Gastroesophageal sphincter (tissue), 4 donors: Measurements from ENCODE around the gene L2HGDH. TPM values are rescaled to one million over a fixed set of nuclear protein-coding genes. Genes with fewer than 3 reads are reported as not detected.

ENCODE experiments used
- ATAC-seq: fragments of 150-250 bp; one replicate; pipeline ENCODE4 v1.9.1; 2016; ENCODE audit warnings: mild to moderate bottlenecking, moderate library complexity
- H3K27ac ChIP-seq, 4 donors: fragments of 200-600 bp; sonication (generic) in 3 of 4; 1 replicate in 3 of 4; 2 replicates in 1 of 4; pipeline ENCODE4 v1.5.1; 2016 to 2019
- H3K27me3 ChIP-seq: fragments of 200-600 bp; sonication (generic); one replicate; pipeline ENCODE4 v1.5.1; 2019
- H3K36me3 ChIP-seq, 2 donors: fragments of 200-600 bp; sonication (generic); one replicate each; pipeline ENCODE4 v1.5.1; 2019; ENCODE audit warnings: control low read depth in 1 of 2
- H3K4me1 ChIP-seq, 3 donors: fragments of 200-600 bp; sonication (generic); 1 replicate in 2 of 3; 2 replicates in 1 of 3; pipeline ENCODE4 v1.5.1; 2016 to 2019; ENCODE audit warnings: control low read depth in 2 of 3
- H3K4me3 ChIP-seq, 2 donors: fragments of 200-600 bp; sonication (generic); one replicate each; pipeline ENCODE4 v1.5.1; 2019; ENCODE audit warnings: mild to moderate bottlenecking in 1 of 2, moderate library complexity in 1 of 2
- H3K9me3 ChIP-seq, 3 donors: fragments of 200-600 bp; sonication (generic); one replicate each; pipeline ENCODE4 v1.5.1; 2017 to 2019; ENCODE audit warnings: control low read depth in 2 of 3
- CTCF ChIP-seq, 4 experiments: fragments of 200-600 bp in 2 of 4; fragments of 450-650 bp in 2 of 4; sonication (generic) in 1 of 4; IDR thresholded peaks; one replicate each; pipeline ENCODE4 v1.5.1; 2017 to 2019; ENCODE audit warnings: antibody characterized with exemption in 4 of 4, mild to moderate bottlenecking in 2 of 4, moderate library complexity in 2 of 4
- EP300 ChIP-seq: sonication (generic); formaldehyde crosslinking; IDR thresholded peaks from one replicate; pipeline ENCODE4 v1.6.1; 2017; ENCODE audit warnings: antibody characterized with exemption, mild to moderate bottlenecking
- POLR2A ChIP-seq, 2 donors: fragments of 450-650 bp; IDR thresholded peaks; one replicate each; pipeline ENCODE4 v1.6.1; 2017; ENCODE audit warnings: antibody characterized with exemption in 2 of 2, mild to moderate bottlenecking in 2 of 2, moderate library complexity in 1 of 2
- POLR2AphosphoS5 ChIP-seq: sonication (generic); formaldehyde crosslinking; IDR thresholded peaks from one replicate; pipeline ENCODE4 v1.6.1; 2017; ENCODE audit warnings: antibody characterized with exemption
- WGBS, 2 donors: methylation state at CpG; one replicate each; pipeline ENCODE4 v1.1.5; 2018; ENCODE audit warnings: low coverage in 1 of 2; 5-methylcytosine and 5-hydroxymethylcytosine counted together
- total RNA-seq, 4 donors: library from RNA; depleted of rRNA; stranded (reverse); fragments of >200 nt; gene quantifications; one replicate each; pipeline ENCODE4 v1.1.0, GENCODE V29; 2016

The L2HGDH gene
- total RNA-seq, 4 donors from 2014 or later = 3.4 to 10.2 (median 7.0) TPM

GRCh38 chr14:50345846-50346422, 33.9 kb upstream of the L2HGDH start:
- 56 to 76% methylated on average over 3 to 6 of the region's 6 CpGs for WGBS, 2 donors
- peaks cover 0 to 48% (median 10%) of the 10 kb centered on the region in 3 donors for H3K4me1 ChIP-seq

GRCh38 chr14:50344876-50345563, 33.0 kb upstream of the L2HGDH start:
- Histone ChIP-seq H3K27ac (peak overlapping the region in 3 of 4 donors; percentile 5 to 9 (median 7)), H3K4me1 (peaks cover 0 to 48% (median 10%) of the 10 kb centered on the region in 3 donors), H3K4me3 (no peak overlapping the region), H3K9me3 (no peaks in the 10 kb centered on the region), H3K27me3 (no peaks in the 10 kb centered on the region), H3K36me3 (no peaks in the 10 kb centered on the region)
- ATAC-seq = no peak
- TF ChIP-seq POLR2A (IDR thresholded peaks at IDR 0.05) = no peak
- TF ChIP-seq POLR2AphosphoS5 = no peak
- TF ChIP-seq CTCF (IDR thresholded peaks at IDR 0.05) = no peak
- no peak for TF ChIP-seq EP300
- 34 to 40% methylated on average over 4 of the region's 4 CpGs for WGBS, 2 donors

More at GRCh38 chr14:50345846-50346422, 33.9 kb upstream of the L2HGDH start:
- Histone ChIP-seq H3K27me3 (no peaks in the 10 kb centered on the region), H3K9me3 (no peaks in the 10 kb centered on the region), H3K36me3 (no peaks in the 10 kb centered on the region), H3K27ac (no peak overlapping the region), H3K4me3 (no peak overlapping the region)
- TF ChIP-seq EP300 (no peak), POLR2A (IDR thresholded peaks at IDR 0.05) (no peak), CTCF (IDR thresholded peaks at IDR 0.05) (no peak), POLR2AphosphoS5 (no peak)
- no peak for ATAC-seq

GRCh38 chr14:50344116-50344775, 32.2 kb upstream of the L2HGDH start:
- no peak for ATAC-seq
- Histone ChIP-seq H3K4me1 (peaks cover 0 to 48% (median 10%) of the 10 kb centered on the region in 3 donors), H3K9me3 (no peaks in the 10 kb centered on the region), H3K36me3 (no peaks in the 10 kb centered on the region), H3K27me3 (no peaks in the 10 kb centered on the region), H3K4me3 (no peak overlapping the region), H3K27ac (peak overlapping the region in 3 of 4 donors; percentile 5 to 9 (median 7))
- 100% methylated on average over 1 to 2 of the region's 7 CpGs for WGBS, 2 donors
- no peak for TF ChIP-seq POLR2AphosphoS5
- no peak for TF ChIP-seq CTCF (IDR thresholded peaks at IDR 0.05)
- TF ChIP-seq POLR2A (IDR thresholded peaks at IDR 0.05) = no peak
- no peak for TF ChIP-seq EP300

GRCh38 chr14:50343434-50343833, 31.4 kb upstream of the L2HGDH start:
- no peaks in the 10 kb centered on the region for H3K27me3 ChIP-seq
- TF ChIP-seq POLR2AphosphoS5 (no peak), EP300 (no peak), POLR2A (IDR thresholded peaks at IDR 0.05) (no peak), CTCF (IDR thresholded peaks at IDR 0.05) (no peak)
- peaks cover 0 to 48% (median 10%) of the 10 kb centered on the region in 3 donors for H3K4me1 ChIP-seq
- 67 to 75% methylated on average over 1 of the region's 1 CpG for WGBS, 2 donors
- H3K27ac ChIP-seq = peak overlapping the region in 2 of 4 donors; percentile 56 to 70
- no peaks in the 10 kb centered on the region for H3K9me3 ChIP-seq
- no peak overlapping the region for H3K4me3 ChIP-seq
- H3K36me3 ChIP-seq = no peaks in the 10 kb centered on the region
- ATAC-seq = no peak
